ENCODE results near the gene ARL4D. TPM values are rescaled to one million over a fixed set of nuclear protein-coding genes. Genes with fewer than 3 reads are reported as not detected.

Gene ARL4D
- total RNA-seq, 1 experiment from 2014 or later = 4.5 TPM

GRCh38 chr17:43396491-43397060 is 2.2 kb upstream of the ARL4D start:
- ATAC-seq (no peak), DNase-seq (ENCODE audit: low read depth, low spot score) (no peak)
- intact Hi-C loops (cut with micrococcal nuclease; ENCODE audit: unreplicated experiment) (no loop called here), in situ Hi-C loops (cut with HindIII; ENCODE audit: low pct_unique_long_range_greater_than_20kb, low sequenced_read_pairs) (no loop called here)
- ChIA-PET CTCF (interaction anchor here (0.7 kb wide), 1 partner anchor 70 kb away, joined by 3 read pairs; no protein-coding TSS in a partner anchor), POLR2A (no interaction called here)
- Histone ChIP-seq H3K27ac (ENCODE audit: low read length) (no peak overlapping the region), H3K36me3 (ENCODE audit: control insufficient read depth, insufficient read depth, low read length) (no peaks in the 10 kb centered on the region; the same call in 1 of the 2 replicates), H3K4me3 (ENCODE audit: low read depth in 2 of 2, low read length in 2 of 2) (no peak overlapping the region), H3K9me3 (ENCODE audit: control insufficient read depth, insufficient read depth, low read depth, low read length) (no peaks in the 10 kb centered on the region), H3K27me3 (ENCODE audit: control insufficient read depth, insufficient read depth, low read length) (no peaks in the 10 kb centered on the region), H3K4me1 (ENCODE audit: control insufficient read depth, insufficient read depth, low read length) (peaks cover 11% of the 10 kb centered on the region)
- BruUV-seq (replicated peaks) = no TSS peak
- TF ChIP-seq SIN3A (IDR thresholded peaks at IDR 0.05; ENCODE audit: borderline replicate concordance, insufficient read depth, low read depth, low read length) (no peak), POLR2AphosphoS5 (IDR thresholded peaks at IDR 0.05; ENCODE audit: low read depth, low read length) (no peak), CTCF (IDR thresholded peaks at IDR 0.05) (no peak), TCF7L2 (IDR thresholded peaks at IDR 0.05; ENCODE audit: low read depth, low read length) (no peak)
- TF ChIP-seq, protein P1, sequence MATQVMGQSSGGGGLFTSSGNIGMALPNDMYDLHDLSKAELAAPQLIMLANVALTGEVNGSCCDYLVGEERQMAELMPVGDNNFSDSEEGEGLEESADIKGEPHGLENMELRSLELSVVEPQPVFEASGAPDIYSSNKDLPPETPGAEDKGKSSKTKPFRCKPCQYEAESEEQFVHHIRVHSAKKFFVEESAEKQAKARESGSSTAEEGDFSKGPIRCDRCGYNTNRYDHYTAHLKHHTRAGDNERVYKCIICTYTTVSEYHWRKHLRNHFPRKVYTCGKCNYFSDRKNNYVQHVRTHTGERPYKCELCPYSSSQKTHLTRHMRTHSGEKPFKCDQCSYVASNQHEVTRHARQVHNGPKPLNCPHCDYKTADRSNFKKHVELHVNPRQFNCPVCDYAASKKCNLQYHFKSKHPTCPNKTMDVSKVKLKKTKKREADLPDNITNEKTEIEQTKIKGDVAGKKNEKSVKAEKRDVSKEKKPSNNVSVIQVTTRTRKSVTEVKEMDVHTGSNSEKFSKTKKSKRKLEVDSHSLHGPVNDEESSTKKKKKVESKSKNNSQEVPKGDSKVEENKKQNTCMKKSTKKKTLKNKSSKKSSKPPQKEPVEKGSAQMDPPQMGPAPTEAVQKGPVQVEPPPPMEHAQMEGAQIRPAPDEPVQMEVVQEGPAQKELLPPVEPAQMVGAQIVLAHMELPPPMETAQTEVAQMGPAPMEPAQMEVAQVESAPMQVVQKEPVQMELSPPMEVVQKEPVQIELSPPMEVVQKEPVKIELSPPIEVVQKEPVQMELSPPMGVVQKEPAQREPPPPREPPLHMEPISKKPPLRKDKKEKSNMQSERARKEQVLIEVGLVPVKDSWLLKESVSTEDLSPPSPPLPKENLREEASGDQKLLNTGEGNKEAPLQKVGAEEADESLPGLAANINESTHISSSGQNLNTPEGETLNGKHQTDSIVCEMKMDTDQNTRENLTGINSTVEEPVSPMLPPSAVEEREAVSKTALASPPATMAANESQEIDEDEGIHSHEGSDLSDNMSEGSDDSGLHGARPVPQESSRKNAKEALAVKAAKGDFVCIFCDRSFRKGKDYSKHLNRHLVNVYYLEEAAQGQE (IDR thresholded peaks at IDR 0.05; ENCODE audit: insufficient read depth in 1 of 2, low read depth in 2 of 2, low read length in 1 of 2) = no peak

DNA sequence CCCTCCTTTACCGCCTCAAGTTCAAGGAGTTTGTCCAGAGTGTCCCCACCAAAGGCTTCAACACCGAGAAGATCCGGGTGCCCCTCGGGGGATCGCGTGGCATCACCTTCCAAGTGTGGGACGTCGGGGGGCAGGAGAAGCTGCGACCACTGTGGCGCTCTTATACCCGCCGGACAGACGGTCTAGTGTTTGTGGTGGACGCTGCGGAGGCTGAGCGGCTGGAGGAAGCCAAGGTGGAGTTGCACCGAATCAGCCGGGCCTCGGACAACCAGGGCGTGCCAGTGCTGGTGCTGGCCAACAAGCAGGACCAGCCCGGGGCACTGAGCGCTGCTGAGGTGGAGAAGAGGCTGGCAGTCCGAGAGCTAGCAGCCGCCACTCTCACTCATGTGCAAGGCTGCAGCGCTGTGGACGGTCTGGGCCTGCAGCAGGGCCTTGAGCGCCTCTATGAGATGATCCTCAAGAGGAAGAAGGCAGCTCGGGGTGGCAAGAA is 1.1 kb downstream of the ARL4D start:
- H3K27ac ChIP-seq (ENCODE audit: low read length) = peak overlapping the region; percentile 77
- in situ Hi-C loops (cut with HindIII; ENCODE audit: low pct_unique_long_range_greater_than_20kb, low sequenced_read_pairs) = no loop called here
- TF ChIP-seq POLR2AphosphoS5 (IDR thresholded peaks at IDR 0.05; ENCODE audit: low read depth, low read length) (no peak), CTCF (IDR thresholded peaks at IDR 0.05) (no peak), TCF7L2 (IDR thresholded peaks at IDR 0.05; ENCODE audit: low read depth, low read length) (no peak), SIN3A (IDR thresholded peaks at IDR 0.05; ENCODE audit: borderline replicate concordance, insufficient read depth, low read depth, low read length) (no peak)
- TF ChIP-seq, protein P1 (IDR thresholded peaks at IDR 0.05; ENCODE audit: insufficient read depth in 1 of 2, low read depth in 2 of 2, low read length in 1 of 2) = no peak
- no peaks in the 10 kb centered on the region for H3K9me3 ChIP-seq (ENCODE audit: control insufficient read depth, insufficient read depth, low read depth, low read length)
- DNase-seq (ENCODE audit: low read depth, low spot score) (no peak), ATAC-seq (peak; percentile 56; the same call in 1 of the 2 replicates)
- H3K27me3 ChIP-seq (ENCODE audit: control insufficient read depth, insufficient read depth, low read length) = no peaks in the 10 kb centered on the region
- ChIA-PET POLR2A (no interaction called here), CTCF (no interaction called here)
- no peaks in the 10 kb centered on the region; the same call in 1 of the 2 replicates for H3K36me3 ChIP-seq (ENCODE audit: control insufficient read depth, insufficient read depth, low read length)
- BruUV-seq (replicated peaks) = TSS peak; percentile 82
- peaks cover 11% of the 10 kb centered on the region for H3K4me1 ChIP-seq (ENCODE audit: control insufficient read depth, insufficient read depth, low read length)
- H3K4me3 ChIP-seq (ENCODE audit: low read depth in 2 of 2, low read length in 2 of 2) = peak overlapping the region; percentile 58 to 66
- intact Hi-C loops (cut with micrococcal nuclease; ENCODE audit: unreplicated experiment) = no loop called here

Data from Panc1 (cell line).